SK-N-SH (cell line): ENCODE data around the gene ARHGAP11A.

Experiments used
- EP300 ChIP-seq, 2 experiments: IDR thresholded peaks; 2 replicates each; pipeline versions ENCODE4 v1.4.0 to v1.6.1; 2012; ENCODE audit warnings: borderline replicate concordance in 1 of 2, low read depth in 1 of 2, low read length in 1 of 2
- FOXJ3 ChIP-seq: sonication (generic); formaldehyde crosslinking; IDR thresholded peaks from 2 replicates; pipeline ENCODE4 v1.5.1; 2020; ENCODE audit warnings: mild to moderate bottlenecking, missing genetic modification reagents
- MXI1 ChIP-seq: IDR thresholded peaks from 2 replicates; pipeline ENCODE4 v1.6.1; 2012; ENCODE audit warnings: mild to moderate bottlenecking, low read depth, low read length, improper control_type of control experiment
- POLR2AphosphoS5 ChIP-seq: IDR thresholded peaks from 2 replicates; pipeline ENCODE4 v1.6.1; 2012; ENCODE audit warnings: low read depth, low read length
- TF ChIP-seq, protein P1 (sequence below): fragments of 200-600 bp; sonication (generic); IDR thresholded peaks from 2 replicates; pipeline ENCODE4 v1.6.1; 2017; ENCODE audit warnings: antibody characterized with exemption, mild to moderate bottlenecking, moderate library complexity

GRCh38 chr15:32652178-32652577 is 36.9 kb downstream of the ARHGAP11A start:
- TF ChIP-seq, protein P1, sequence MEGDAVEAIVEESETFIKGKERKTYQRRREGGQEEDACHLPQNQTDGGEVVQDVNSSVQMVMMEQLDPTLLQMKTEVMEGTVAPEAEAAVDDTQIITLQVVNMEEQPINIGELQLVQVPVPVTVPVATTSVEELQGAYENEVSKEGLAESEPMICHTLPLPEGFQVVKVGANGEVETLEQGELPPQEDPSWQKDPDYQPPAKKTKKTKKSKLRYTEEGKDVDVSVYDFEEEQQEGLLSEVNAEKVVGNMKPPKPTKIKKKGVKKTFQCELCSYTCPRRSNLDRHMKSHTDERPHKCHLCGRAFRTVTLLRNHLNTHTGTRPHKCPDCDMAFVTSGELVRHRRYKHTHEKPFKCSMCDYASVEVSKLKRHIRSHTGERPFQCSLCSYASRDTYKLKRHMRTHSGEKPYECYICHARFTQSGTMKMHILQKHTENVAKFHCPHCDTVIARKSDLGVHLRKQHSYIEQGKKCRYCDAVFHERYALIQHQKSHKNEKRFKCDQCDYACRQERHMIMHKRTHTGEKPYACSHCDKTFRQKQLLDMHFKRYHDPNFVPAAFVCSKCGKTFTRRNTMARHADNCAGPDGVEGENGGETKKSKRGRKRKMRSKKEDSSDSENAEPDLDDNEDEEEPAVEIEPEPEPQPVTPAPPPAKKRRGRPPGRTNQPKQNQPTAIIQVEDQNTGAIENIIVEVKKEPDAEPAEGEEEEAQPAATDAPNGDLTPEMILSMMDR = no peak
- TF ChIP-seq FOXJ3 (CRISPR knock-in tag) (no peak), POLR2AphosphoS5 (no peak), EP300 (IDR thresholded peaks at IDR 0.05; ENCODE audit: borderline replicate concordance in 1 of 2, low read depth in 1 of 2, low read length in 1 of 2) (no peak), MXI1 (no peak)
